ENCODE results near the gene COPS6. TPM values are rescaled to one million over a fixed set of nuclear protein-coding genes. Genes with fewer than 3 reads are reported as not detected.
A peak's percentile ranks its signal among the peaks of the same experiment; 100 is the strongest.

COPS6 gene
- total and polyA plus RNA-seq, 2 experiments from 2014 or later: 69.6 to 315 TPM

DNA sequence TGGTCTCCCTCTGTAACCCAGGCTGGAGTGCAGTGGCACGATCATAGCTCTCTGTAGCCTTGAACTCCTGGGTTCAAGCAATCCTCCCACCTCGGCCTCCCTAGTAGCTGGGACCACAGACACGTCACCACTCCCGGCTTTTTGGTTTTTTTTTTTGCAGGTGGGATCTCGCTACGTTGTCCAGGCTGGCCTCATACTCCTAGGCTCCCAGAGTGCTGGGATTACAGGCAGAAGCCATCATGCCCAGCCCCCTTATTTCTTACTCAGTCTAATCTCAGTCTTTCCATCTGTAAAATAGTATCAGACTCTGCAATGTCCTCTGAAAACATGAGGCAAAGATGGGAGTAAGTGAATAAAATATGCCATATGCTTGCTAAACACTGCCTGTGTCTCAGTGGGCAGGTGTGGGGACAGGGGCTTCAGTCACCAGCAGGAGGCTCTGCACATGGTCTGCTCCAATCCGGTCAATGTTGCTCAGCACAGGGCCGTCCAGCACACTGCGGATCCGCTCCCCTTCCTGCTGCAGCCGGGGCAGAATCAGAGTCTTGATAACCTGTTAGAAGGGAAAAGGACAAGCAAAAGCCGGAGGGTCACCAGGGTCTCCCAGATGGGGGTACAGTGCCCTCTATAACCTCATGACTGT lies 20.9 kb downstream of the COPS6 start:
- H3K27ac ChIP-seq: no peak overlapping the region
- peaks cover 33% of the 10 kb centered on the region for H3K36me3 ChIP-seq
- H3K27me3 ChIP-seq: no peaks in the 10 kb centered on the region
- H3K4me3 ChIP-seq: no peak overlapping the region
- no peak for DNase-seq (ENCODE audit: low read depth in 1 of 2, low spot score in 1 of 2)
- no peaks in the 10 kb centered on the region for H3K4me1 ChIP-seq (ENCODE audit: low read depth)
- TF ChIP-seq CTCF (IDR thresholded peaks at IDR 0.05; ENCODE audit: low read depth, low read length): no peak
- H3K9me3 ChIP-seq (ENCODE audit: low read depth): no peaks in the 10 kb centered on the region

DNA sequence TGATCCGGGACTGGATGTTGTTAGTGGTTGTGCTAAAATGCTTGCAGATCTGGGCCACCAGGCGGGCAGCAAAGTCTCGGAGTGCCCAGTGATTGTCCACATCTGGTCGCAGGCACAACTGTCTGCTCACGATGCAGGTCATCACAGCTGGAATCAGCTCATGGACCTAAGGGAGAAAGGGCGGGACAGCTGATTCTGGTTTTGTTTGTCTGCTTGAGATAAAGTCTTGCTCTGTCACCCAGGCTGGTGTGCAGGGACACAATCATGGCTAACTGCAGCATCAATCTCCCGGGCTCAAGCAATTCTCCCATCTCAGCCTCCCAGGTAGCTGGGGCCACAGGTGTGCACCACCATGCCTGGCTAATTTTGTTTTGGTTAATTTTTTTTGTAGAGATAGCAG lies 22.4 kb downstream of the COPS6 start:
- Histone ChIP-seq H3K36me3 (peaks cover 32% of the 10 kb centered on the region), H3K27ac (no peak overlapping the region), H3K9me3 (ENCODE audit: low read depth) (no peaks in the 10 kb centered on the region), H3K4me3 (no peak overlapping the region), H3K27me3 (no peaks in the 10 kb centered on the region), H3K4me1 (ENCODE audit: low read depth) (no peaks in the 10 kb centered on the region)
- no peak for DNase-seq (ENCODE audit: low read depth in 1 of 2, low spot score in 1 of 2)
- TF ChIP-seq CTCF (IDR thresholded peaks at IDR 0.05; ENCODE audit: low read depth, low read length): no peak

DNA sequence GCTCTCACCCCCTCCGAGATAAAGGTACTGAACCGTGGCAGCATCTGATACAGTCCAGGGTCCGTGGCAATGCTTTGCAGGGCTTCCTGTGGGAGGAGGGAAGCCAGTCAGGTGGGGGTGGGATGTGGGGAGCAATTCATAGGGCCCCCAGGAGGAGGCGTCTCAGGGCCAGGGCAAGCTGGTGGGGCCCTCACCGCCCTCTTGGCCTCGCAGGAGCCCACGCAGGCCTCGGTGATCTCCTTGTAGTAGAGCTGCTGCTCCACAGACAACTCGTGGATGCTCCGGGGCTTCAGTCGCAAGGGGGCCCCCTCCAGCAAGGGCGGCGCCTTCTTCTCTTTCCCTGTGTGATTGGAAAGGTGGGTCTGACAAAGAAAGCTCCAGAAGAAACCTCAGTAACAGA lies 23.1 kb downstream of the COPS6 start:
- Histone ChIP-seq H3K36me3 (peaks cover 27% of the 10 kb centered on the region), H3K27ac (no peak overlapping the region)
- no peak for DNase-seq (ENCODE audit: low read depth in 1 of 2, low spot score in 1 of 2)

DNA sequence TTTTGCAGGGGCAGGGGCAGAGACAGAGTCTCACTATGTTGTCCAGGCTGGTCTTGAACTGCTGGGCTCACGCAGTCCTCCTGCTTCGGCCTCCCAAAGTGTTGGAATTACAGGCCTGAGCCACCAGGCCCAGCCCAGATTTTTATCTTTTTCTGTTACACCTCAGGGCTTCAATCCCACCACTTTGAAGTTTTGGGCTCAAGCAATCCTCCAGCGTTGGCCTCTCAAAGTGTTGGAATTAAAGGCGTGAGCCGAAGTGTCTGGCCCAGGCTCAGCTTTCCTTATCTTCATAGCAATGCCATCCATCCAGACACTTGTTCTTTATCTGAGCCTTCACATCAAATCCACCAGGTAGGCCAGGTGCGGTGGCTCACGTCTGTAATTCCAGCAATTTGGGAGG lies 26.3 kb downstream of the COPS6 start:
- Histone ChIP-seq H3K27ac (no peak overlapping the region), H3K27me3 (no peaks in the 10 kb centered on the region), H3K4me1 (ENCODE audit: low read depth) (peaks cover under 1% of the 10 kb centered on the region), H3K4me3 (no peak overlapping the region), H3K36me3 (peaks cover 17% of the 10 kb centered on the region), H3K9me3 (ENCODE audit: low read depth) (no peaks in the 10 kb centered on the region)
- no peak for DNase-seq (ENCODE audit: low read depth in 1 of 2, low spot score in 1 of 2)
- TF ChIP-seq CTCF (IDR thresholded peaks at IDR 0.05; ENCODE audit: low read depth, low read length): no peak

More for the DNA sequence above, 23.1 kb downstream of the COPS6 start:
- no peaks in the 10 kb centered on the region for H3K4me1 ChIP-seq (ENCODE audit: low read depth)
- no peak overlapping the region for H3K4me3 ChIP-seq
- no peaks in the 10 kb centered on the region for H3K9me3 ChIP-seq (ENCODE audit: low read depth)
- no peak for TF ChIP-seq CTCF (IDR thresholded peaks at IDR 0.05; ENCODE audit: low read depth, low read length)
- no peaks in the 10 kb centered on the region for H3K27me3 ChIP-seq

- H3K27ac ChIP-seq: peak overlapping the region; percentile 95
- TF ChIP-seq CTCF (IDR thresholded peaks at IDR 0.05; ENCODE audit: low read depth, low read length): no peak
Observed at GRCh38 chr7:100118388-100119071, 29.8 kb downstream of the COPS6 start.

More at GRCh38 chr7:100118388-100119071, 29.8 kb downstream of the COPS6 start:
- Histone ChIP-seq H3K36me3 (no peaks in the 10 kb centered on the region), H3K9me3 (ENCODE audit: low read depth) (no peaks in the 10 kb centered on the region), H3K4me1 (ENCODE audit: low read depth) (peaks cover 8% of the 10 kb centered on the region), H3K27me3 (no peaks in the 10 kb centered on the region), H3K4me3 (peak overlapping the region; percentile 88)
- no peak for DNase-seq (ENCODE audit: low read depth in 1 of 2, low spot score in 1 of 2)

Measured in cardiac muscle cell (in vitro differentiated cells and primary cell).